ENCODE data around the gene GPRC5A.
A peak's percentile ranks its signal among the peaks of the same experiment; 100 is the strongest.
"Not testable (repeated sequence)": the region's sequence is repeated elsewhere in the genome, so short reads cannot be mapped to it uniquely, and the experiment has no call there.

GPRC5A gene

DNA sequence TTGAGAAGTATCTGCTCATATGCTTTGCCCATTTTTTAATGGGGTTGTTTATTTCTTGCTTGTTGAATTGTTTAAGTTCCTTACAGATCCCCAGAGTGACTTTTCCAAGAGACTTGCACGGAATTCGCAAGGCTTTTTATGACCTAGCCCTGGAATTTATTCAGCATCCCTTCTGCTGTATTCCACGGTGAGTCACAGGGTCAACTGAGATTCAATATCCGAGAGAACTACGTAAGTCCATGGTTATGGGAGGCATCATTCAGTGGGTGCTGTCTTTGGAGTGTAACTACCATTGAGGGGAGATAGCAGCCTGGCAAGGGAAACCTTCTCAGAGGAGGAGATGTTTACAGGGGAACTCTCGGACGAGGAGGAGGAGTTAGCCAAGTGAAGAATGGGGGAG lies 20.9 kb upstream of the GPRC5A start:
- TF ChIP-seq, protein P1, sequence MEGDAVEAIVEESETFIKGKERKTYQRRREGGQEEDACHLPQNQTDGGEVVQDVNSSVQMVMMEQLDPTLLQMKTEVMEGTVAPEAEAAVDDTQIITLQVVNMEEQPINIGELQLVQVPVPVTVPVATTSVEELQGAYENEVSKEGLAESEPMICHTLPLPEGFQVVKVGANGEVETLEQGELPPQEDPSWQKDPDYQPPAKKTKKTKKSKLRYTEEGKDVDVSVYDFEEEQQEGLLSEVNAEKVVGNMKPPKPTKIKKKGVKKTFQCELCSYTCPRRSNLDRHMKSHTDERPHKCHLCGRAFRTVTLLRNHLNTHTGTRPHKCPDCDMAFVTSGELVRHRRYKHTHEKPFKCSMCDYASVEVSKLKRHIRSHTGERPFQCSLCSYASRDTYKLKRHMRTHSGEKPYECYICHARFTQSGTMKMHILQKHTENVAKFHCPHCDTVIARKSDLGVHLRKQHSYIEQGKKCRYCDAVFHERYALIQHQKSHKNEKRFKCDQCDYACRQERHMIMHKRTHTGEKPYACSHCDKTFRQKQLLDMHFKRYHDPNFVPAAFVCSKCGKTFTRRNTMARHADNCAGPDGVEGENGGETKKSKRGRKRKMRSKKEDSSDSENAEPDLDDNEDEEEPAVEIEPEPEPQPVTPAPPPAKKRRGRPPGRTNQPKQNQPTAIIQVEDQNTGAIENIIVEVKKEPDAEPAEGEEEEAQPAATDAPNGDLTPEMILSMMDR (IDR thresholded peaks at IDR 0.05; ENCODE audit: low read depth, low read length): no peak
- H3K4me3 ChIP-seq (ENCODE audit: low read depth, low read length): no peak overlapping the region

DNA sequence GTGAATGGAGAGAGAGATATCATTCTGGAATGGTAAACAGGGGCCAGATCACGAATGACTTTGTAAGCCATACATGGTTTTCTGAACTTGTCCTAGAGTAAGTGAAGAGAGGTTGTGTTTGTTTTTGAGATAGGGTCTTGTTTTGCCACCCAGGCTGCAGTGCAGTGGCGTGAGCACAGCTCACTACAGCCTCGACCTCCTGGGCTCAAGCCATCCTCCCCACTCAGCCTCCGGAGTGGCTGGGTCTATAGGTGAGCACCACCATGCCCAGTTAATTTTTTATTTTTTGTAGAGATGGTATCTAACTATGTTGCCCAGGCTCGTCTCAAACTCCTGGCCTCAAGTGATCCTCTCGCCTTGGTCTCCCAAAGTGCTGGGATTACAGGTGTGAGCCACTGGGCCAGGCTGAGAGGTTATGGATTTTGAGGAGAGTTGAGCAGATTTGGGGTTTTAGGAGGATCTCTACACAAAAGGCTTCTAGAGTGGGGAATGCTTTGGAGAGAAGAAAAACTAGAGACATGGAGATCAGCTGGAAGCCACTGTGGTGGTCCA lies 19.7 kb upstream of the GPRC5A start:
- TF ChIP-seq, protein P1 (IDR thresholded peaks at IDR 0.05; ENCODE audit: low read depth, low read length): no peak

DNA sequence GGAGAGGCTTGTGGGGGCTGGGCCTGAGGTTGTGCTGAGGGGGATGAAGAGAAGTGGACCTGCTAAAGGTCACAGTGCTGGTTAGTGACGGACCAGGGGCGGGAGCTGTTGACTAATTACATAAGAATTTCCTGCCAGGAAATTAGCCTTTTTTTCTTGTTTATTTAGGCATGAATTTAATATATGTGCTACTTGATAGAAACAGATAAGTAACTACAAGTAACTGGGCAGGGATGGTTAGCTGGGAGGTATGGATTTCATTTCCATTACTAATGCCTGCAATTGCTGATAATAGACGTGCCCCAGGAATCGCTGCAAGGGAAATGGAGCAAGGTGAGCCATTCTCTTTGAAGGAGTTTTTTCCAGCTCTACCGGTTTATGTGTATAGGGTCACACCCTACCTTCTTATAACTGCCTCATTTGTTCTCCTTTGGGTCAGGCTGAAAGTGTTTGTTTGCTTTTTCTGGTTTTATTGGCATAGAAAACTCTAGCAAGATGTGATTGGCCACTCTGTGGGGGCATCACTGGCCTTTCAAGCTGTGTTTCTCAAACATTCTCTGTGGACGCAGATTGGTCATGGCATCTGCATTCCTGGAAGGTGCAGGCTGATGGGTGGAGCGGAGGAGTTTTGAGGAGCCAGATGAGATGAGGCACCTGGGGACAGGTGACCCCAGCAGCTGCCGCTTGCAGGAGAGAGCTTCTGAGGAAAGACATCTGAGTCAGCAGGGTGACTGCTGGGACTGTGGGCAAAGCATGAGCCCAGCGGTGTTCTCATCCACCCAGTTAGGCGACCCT lies 19.0 kb upstream of the GPRC5A start:
- TF ChIP-seq, protein P1 (IDR thresholded peaks at IDR 0.05; ENCODE audit: low read depth, low read length): no peak
- H3K4me3 ChIP-seq (ENCODE audit: low read depth, low read length): peak overlapping the region; percentile 10

More for the DNA sequence above, 19.7 kb upstream of the GPRC5A start:
- no peak overlapping the region for H3K4me3 ChIP-seq (ENCODE audit: low read depth, low read length)

DNA sequence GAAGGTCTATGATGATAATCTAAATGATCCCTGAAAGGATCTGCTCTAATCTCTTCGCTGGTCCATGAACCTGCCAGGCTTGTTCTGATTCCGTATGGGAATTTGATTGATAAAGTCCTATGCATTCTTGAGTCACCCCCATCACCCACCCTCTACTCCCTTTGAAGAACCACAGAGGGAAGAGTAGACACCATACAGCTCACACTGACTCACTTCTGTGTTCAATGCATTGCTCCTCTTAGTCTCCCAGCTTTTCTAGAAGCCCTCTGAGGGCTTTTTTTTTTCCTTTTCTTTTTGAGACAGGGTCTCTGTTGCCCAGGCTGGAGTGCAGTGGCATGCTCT lies 18.5 kb upstream of the GPRC5A start:
- TF ChIP-seq, protein P1 (IDR thresholded peaks at IDR 0.05; ENCODE audit: low read depth, low read length): no peak
- peak overlapping the region; percentile 10 for H3K4me3 ChIP-seq (ENCODE audit: low read depth, low read length)

DNA sequence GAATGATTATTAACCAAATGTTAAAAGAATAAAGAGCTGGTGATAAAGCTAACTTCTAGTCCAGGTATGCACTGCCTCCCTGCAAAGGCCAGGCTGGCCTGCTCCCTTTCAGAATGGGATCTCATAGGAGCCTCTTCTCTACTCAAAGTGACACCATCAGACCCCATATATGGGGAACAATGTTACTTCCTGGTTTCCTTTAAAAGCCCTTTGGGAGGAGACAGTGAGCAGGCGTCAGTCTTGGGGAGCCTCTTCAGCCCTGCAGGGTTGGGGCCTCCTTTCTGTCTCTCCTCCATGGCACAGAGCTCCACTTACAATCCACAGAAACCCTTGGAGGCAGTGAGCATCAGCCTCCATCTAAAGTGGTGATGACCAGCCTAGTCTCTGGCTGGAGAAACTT lies 17.3 kb upstream of the GPRC5A start:
- TF ChIP-seq, protein P1 (IDR thresholded peaks at IDR 0.05; ENCODE audit: low read depth, low read length): no peak
- H3K4me3 ChIP-seq (ENCODE audit: low read depth, low read length): no peak overlapping the region

DNA sequence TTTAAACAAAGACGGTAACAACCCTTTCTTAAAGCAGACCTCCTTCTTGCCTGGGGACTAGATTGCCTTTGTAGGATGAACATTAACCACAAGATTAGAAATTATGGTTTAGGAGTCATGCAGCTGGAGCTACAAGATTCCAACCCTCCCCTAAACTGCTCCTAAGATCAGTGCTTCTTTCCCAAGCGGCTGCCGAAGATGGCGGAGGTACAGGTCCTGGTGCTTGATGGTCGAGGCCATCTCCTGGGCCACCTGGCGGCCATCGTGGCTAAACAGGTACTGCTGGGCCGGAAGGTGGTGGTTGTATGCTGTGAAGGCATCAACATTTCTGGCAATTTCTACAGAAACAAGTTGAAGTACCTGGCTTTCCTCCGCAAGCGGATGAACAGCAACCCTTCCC lies 16.1 kb upstream of the GPRC5A start:
- H3K4me3 ChIP-seq (ENCODE audit: low read depth, low read length): not testable (repeated sequence)

DNA sequence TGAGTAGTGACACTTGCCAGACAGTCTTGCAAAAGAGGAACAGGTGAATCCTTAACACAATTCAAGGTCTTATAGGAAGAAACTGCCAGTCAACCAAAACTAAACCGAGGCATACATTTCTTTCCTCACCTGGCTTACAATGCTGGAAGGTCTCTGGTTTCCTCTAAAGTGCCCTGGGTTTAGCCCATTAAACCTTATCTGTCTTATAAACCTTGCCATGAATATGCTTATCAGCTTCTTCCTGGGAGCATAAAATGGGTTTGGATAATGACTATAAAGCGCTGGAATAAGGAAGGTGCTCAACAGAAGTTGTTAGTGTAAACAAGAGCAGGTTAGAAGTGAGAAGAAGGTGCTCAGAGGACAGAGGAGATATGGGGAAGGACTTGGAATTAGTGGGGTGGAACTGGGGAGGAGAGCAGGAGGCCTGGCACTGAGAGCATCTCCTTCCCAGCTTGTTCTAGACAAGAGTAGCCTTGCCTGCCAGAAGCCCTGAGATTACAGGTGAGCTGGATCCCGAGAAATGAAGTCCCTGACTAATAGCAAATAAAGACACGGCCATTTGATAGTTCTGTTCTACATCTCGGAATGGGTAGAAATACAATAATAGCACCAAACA lies 14.1 kb upstream of the GPRC5A start:
- TF ChIP-seq, protein P1 (IDR thresholded peaks at IDR 0.05; ENCODE audit: low read depth, low read length): no peak
- no peak overlapping the region for H3K4me3 ChIP-seq (ENCODE audit: low read depth, low read length)
